ENCODE data around the gene PPP1CA. TPM values are rescaled to one million over a fixed set of nuclear protein-coding genes. Genes with fewer than 3 reads are reported as not detected.
A peak's percentile ranks its signal among the peaks of the same experiment; 100 is the strongest.

Gene PPP1CA
- total RNA-seq, 1 experiment from 2014 or later, result 217 TPM

DNA sequence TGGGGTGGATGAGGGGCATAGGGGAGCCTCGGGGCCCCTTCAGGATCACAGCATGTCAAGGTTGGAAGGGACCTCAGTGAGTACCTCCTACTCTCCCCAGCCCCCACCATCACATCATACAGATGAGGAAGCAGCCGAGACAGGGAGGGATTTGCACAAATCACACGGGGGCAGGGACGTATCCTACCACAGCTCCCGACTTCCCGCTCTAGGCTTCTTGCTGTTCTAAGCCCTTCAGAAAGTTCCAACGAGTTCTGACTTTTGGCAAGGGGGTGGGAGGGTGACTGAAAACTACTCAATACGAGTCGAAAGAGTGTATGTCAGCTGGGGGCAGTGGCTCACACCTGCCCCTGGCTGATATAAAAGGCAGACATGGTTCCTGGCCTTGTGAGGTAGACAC is 14.6 kb downstream of the PPP1CA start:
- DNase-seq (ENCODE audit: low spot score), result no peak

DNA sequence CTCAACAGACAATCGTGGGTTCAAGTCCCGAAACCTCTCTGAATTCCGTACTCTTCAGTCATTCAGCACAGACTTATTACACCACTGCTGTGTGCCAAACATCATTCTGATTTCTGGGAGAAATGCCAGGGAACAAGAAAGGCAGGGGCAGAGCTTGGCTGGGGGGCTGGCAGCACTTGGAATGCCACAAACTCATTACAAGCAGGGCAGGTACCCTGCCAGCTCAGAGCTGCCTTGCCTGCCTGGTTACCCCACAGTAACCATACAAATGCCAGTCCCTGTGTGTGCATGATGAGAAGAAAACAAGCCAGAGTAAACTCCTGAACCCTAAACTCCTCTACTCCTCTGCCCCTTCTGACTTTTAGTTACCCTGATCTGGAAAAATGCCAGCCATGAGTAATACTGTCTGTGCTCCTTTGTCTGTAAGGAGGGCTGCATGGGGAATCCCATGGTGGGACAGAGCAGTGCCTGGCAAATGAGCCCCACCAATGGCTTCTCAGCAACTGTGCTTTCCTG is 16.7 kb downstream of the PPP1CA start:
- DNase-seq (ENCODE audit: low spot score), result peak; percentile 74

DNA sequence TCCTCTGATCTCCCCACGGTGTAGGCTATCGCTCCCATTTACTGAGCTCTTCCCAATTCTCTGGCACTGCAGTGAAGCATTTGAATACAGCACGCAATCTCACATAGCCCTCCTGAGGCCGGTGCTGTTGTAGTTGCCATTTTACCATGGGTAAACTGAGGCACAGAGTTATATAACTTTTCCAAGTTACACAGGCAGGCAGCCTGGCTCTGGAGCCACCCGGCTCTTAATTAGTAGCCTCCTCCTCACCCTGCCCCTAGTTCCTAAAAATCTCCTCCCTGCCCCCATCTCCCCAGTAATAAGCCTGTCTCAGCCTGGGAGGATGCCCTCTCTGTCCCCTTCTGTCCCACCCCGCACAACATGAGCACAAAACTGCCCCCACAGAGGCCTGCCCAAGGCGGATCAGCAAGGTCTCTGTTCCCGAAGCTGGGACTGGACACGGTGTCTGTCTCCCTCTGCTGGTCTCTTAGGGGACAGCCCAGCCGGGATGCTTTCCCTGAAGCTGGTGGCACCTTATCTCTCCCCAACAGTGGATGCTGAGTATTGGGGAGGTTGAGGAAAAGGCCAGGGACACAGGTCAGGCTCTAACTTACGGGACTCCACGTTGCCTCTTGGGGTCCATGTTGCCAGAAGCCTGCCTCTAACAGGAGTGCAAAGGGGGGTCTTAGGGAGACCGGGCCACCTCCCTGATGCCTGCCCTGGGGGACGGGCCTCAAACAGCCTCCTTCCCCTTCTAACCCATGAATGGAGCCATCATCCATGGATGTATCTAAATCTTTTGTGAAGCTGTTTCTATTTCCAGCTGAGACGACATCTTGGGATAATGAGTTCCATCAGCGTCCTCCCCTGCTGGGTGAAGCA is 19.2 kb downstream of the PPP1CA start:
- DNase-seq (ENCODE audit: low spot score), result peak; percentile 72

DNA sequence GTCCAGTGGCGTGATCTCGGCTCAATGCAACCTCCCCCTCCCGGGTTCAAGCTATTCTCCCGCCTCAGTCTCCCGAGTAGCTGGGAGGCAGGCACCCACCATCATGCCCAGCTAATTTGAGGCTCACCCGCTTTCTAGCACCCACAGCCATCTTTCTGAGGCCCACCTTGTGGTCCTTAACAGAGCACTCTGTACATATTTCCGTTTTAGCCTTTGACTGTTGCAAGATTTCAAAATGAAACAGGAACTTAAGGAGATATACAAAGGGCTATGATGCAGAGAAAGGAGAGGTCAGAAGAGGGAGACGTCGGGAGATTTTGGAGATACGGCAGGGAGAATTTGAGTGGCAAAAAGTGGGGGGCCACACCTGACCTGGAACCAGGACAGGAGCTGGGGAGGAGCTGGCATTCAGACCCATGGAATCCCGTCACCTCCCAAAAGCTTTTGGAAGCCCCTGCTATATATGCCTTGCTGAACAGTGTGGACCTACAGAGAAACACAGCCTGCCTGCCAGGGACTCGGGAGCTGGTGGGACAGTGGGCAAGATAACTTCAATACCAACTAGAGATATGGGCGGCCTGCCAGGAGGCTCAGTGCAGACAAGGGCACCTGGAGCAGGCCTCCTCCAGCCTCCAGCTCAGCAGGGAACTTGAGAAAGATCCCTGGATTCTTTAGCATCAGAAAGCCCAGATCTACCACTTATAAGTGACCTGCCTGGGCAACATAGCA is 20.2 kb downstream of the PPP1CA start:
- DNase-seq (ENCODE audit: low spot score), result no peak

DNA sequence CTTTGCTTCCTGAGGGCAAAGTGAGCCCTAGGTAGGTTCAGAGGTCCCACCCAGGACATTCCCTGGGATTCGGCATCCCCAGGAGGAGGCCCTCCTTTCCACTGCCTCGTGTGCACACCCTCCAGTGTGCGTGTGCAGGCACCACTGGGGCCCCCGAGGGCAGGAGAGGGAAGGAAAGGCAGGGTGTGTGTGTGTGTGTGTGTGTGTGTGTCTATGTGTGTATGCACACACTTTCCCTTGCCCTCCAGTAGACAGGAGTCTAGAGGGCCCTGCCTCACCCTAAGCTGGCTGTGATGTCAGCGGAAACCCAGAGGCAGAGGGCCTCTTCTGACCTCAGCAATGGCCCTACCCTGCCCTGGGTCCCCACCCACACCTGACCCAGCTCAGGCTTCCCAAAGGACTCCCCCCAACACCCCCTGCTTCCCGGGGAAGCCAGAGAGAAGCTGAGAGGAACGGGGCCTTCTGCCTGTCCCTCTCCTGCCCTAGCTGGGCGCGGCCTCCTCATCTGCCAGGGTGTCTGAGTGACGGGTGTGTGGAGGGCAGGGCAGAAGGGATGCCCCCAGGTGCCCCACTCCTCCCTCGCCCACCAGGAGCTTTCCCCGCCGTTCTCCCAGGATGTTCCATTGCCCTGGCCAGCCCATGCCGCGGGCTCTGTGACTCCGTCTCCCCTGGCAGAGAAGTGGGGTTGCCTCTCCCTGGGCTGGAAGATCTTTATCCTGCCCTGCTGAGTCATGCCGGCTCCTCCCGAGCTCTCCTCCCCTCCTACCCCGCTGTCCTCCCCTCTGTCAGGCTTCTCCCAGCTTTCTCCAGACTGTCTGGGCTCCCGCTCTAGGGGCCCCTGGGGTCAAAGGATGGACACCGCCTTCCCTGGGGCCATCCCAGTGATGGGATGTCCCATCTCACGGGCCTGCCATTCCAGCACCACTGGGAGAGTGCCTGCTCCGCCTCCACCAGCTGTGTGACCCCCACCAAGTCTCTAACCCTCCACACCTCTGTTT is 22.3 kb downstream of the PPP1CA start:
- DNase-seq (ENCODE audit: low spot score), result peak; percentile 81

DNA sequence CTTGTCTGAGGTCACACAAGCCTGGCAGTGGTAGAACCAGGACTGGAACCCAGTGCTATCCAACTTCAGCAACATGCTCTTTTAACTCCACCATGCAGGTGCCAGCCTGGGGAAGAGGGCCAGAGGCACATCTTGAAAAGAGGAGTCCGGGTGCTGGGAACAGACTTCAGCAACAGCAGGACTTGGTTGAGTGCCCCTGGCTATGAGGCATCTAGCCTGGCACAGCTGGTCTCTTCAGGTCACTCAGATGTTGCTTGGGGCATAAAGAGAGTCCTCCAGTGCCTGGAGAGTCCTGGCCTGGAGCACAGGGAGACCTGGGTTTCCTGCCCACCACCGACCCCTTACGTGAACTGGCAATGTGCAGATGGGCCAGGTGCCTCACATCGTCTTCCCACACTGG is 23.1 kb downstream of the PPP1CA start:
- DNase-seq (ENCODE audit: low spot score), result no peak

DNA sequence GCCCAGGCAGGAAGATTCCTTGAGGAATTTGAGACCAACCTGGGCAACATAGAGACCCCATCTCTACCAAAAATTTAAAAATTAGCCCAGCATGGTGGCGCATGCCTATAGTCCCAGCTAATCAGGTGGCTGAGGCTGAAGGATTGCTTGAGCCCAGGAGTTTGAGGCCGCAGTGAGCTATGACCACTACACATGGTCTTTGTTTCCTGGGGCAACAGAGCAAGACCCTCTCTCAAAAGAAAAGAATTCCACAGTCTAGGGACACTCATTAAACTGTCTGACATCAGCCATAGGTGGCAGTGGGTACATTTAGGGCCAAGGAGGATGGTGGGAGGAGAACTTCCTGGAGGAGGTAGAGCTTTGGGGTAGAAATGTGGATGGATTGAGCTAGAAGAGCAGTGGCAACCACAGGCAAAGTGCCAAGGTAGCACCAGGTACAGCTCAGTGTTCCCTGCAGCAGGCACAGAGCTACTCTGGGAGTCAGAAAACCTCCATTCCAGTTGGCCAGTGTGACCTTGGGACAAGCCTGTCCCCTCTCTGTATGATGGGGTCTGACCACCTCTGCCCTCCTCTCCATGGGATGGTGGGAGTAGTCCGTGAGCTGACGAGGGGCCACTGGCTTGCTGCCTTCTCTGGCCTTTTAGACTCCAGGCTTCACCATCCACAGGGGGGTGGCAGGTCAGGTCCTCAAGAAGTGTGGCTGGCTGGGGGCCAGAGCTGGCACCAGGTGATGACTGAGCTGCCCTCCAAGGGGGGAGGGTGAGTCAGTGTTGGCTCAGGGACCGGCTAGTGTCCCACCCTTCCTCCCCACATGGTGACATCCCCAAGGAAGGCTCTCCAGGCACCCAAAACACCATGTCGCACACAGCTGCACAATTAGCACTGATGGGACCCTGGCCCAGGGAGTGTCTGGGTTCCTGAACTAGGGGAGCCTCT is 24.5 kb downstream of the PPP1CA start:
- no peak for DNase-seq (ENCODE audit: low spot score)

DNA sequence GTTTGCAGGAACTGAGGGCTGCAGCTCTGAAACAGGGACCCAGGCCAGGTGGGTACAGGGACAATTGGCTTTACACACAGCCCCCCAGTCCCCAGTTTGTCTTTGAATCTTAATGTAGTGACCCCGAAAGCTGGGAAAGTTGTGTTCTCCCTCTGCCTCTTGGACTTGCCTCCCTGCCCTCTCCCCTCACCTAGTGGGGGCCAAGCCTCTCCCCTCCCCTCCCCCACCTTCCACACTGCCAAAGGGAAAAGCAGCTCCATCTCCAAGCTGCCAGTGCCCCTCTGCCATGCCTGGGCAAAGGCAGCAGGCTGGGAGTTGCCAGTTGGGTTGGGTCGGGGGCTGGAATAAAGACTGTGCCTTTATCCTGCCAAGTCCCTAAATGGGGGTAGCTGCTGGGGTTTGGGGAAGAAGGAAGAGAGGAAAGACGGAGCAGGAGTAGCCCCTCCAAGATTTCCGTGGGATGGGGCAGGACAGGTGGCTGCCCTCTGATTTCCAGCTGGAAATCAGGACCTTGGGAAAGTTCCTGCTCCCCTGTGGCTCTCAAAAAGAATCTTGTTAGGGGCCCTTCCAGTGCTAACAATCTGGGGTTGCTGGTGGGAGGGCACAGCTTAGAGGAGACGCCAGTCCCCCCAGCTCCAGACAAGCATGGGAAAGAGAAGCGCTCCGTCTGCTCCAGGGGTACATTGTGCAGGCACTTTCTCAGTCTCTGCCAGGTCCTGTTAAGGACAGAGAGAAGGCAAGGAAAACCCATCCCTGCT is 25.4 kb downstream of the PPP1CA start:
- DNase-seq (ENCODE audit: low spot score), result no peak

DNA sequence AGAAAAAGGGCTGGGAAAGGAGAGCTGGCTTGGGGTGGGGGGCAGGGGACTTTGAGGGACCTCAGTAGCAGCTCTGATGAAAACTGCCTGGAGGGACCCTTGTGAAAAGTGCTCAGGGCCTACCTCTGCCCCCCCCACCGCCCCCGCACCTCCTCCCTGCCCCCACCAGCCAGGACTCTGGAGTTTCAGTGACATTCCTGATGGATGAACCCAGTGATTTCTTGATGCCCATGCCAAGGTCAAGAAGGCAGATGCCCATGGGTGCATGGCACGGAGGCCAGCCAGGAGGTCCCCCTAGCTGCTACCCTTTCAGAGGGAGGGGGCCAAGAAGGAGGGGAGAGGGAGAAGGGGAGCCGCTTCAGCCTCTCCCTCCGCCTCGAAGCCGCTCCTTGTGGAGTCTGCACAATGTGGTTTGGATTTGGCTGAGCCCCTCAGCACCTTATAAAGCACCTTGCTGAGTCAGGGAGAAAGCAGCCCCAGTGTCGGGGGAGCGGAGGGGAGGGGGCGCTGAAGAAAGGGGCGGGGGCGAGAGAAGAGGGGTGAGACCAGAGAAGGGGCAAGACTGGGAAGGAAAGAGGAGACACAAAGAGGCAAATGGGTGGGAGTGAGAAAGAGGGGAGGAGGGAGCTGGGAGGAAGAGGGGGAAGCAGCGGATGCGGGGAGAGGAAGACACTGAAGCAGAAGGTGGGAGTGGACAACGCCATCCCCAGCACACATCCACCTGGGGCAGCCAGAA is 26.2 kb downstream of the PPP1CA start:
- no peak for DNase-seq (ENCODE audit: low spot score)

DNA sequence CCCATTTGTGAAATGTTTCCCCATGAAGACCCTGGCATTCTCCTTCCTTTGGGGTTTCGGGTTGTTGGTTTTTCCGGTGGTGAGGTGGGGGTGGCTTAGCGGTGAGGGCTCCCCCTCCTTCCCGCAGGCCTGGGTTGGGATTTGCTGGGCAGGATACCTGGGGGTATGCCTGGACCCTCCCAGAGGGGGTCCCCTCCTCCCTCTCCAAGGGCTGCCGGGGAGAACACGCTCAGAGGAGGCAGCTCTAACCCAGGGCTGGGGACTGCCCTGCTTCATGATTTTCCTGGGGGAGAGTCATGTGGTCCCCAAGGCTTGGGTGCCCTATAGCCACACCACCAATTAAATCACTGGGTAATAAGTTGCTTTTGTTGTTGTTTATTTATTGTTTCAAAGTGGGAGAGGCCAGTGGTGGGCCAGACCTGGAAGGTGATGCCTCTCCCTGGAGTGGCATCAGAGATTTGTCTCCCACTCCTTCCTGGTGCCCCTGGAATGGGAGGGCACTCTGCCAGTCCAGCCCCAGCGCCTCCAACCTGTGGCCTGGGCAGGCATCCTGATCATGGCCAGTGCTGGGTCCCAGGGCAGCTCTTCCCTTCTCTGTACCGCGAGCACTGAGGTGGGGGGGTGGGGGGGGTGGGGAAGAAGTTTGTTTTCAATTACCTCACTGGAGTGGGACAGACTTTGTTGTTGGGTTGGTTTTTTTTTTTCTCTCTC is 26.9 kb downstream of the PPP1CA start:
- peak; percentile 63 for DNase-seq (ENCODE audit: low spot score)

DNA sequence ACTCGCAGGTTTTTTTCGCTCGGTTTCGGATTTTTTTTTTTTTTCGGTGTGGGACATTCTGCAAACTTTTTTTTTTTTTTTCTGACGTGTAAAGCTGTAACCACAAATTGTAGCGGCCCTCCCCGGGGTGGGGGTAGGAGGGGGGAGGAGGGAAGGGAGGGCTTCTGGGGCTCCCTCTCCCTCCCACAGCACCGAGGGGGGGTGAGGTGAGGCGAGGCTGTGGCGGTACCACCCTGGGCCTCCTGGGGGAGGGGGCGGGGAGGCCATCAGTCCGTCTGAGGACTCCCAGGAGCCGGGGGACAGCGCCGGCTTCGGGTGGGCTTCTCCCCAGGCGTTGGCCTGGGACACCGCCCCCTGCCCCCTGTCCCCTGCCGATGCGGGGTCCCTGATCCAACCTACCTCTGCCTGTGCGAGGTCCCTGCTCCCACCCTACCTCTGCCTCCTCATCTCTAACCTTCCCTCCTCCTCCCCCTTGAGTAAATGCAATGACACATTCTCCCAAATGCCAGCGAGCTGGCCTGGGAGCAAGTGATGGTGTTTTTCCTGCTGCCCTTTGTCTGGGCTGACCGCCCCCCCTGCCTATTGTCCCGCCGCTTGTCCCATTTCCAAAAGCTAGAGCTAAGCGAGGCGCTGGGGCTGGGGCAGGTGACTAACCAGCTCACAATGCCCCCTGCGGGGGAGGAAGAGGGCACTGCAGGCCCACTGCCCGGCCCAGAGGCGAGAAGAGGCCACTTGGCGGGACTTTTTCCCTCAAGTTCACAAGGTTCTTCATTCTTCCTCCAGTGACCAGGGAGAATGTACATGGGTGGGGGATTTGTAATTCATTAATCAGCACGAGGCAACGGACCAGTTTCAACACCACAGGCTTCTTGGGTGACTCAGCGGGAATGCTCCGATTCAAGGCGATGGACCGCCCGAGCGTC is 27.7 kb downstream of the PPP1CA start:
- peak; percentile 99 for DNase-seq (ENCODE audit: low spot score)

DNA sequence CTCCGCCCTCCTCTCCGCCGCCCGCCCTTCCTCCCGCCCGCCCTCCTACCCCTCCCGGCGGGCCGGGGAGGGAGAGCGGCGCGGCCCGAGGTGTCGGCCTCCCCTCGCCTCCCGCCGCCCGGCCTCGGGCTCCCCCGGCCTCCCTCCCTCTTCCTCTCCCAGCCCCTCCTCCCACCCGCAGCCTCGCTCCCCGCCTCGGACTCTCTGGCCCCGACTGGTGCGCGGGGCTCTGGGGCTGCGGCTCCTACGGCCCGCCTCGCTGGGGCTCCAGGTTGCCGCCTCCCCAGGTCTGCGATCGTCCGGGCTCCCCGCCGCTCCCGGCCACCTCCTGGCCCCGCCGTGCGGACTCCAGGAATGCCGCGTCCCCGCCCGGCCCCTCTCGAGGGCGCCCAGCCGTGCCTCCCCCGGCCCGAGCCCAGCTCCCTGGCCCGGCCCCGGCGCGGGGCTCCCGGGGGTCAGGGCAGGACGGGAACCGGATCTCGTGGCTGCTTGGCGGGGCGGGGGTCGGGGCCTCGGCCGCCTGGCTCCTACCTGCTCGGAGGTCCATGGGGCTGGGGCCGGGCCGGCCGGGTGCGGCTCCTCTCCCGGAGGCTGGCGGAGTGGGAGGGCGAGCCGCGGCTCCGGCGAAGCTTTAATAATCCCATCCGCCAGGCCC is 28.5 kb downstream of the PPP1CA start, which contains the start of gene CLCF1:
Gene CLCF1, minus strand, starts transcription at position 606 of the 655 bp plus-strand sequence. Its CDS starts 59 bp downstream, at position 547.
- no peak for DNase-seq (ENCODE audit: low spot score)

DNA sequence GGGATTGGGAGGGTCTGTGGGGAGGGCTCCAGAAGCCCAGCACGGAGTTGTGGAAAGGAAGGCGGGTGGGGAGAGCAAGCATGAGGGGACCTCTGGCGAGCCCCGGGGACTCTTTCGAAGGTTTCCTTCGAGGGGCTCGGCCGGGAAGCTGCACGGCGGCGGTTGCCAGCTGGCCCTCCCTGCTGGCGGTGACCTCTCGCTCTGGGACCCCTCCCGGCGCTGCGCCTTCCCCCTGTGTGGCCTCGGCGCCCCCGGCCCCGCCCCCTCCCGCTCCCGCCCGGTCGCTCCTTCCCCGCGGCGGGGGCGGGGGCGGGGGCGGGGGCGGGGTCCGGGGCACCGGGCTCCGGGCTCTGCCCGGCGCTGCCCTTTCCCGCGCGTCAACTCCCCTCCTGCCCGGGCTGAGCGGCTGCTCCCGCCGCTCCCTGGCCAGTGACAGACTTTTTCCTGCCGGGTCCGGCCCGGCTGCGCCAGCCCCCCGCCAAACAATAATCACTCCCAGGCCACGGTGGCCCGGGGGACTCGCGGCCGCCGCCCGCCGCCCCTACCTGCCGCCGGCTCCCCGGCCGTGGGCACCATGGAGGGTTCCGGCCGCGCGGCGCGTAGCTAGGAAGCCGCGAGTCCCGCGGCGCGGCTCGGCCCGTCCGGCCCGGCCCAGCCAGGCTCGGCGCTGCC is 29.2 kb downstream of the PPP1CA start:
- no peak for DNase-seq (ENCODE audit: low spot score)

DNA sequence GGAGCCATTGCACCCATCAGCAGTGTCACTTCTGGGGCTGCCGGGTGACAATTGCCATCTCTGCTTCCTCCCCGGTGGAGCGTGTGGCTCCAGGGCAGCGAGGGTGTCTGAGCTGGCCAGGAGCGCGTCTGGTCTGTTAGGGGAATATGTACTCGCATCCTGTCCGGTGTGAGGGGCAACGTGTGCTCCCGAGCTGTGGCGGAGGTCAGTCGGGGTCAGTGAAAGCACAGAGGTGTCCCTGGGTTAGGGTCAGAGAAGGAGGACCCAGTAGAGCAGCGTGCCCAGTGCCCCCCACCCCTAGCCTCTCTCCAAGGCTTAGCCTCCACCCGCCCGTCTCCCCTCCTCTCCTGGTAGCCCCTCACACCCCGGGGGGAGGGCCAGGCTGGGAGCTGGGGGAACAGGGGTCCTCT is 29.7 kb downstream of the PPP1CA start:
- no peak for DNase-seq (ENCODE audit: low spot score)

DNA sequence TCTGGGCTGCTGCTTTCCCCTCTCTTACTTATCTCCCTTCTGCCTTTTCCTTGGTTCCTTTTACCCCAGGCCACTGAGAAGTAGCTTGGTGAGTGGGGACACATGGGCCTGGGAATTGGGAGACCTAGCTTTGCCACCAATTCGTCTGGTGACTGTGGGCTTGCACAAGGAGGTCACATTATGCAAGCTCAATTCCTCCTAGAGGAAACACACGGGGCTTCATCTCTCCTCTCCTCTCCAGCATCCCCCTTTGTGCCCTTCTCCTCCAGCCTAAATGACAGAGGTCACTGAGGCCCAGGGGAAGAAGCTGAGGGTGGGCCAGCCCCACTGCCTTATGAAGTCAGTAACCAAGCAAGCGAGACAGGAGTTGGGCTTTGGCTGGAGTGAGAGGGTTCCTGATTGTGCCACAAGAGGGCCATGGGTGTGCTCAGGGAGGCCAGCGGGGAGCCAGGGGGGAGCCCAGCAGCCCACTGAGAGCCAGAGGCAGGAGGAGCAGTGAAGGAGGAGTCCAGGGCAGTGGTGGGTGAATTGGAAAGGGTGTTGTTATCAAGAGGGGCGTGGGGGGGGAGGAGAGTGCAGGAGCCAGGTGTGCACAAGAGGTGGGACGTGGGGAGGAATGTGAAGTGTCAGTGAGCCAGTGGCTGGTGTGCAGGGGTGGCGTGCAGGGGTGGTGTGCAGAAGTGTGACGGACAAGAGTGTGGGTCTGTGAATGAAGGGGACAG is 30.3 kb downstream of the PPP1CA start:
- no peak for DNase-seq (ENCODE audit: low spot score)
